IPS-20b (cell line): ENCODE results near the gene CCDC170.
"Not testable (repeated sequence)": the region's sequence is repeated elsewhere in the genome, so short reads cannot be mapped to it uniquely, and the experiment has no call there.

Experiments
- H3K27ac ChIP-seq: one replicate; pipeline ENCODE4 v1.5.1; 2013; ENCODE audit warnings: low read length
- H3K27me3 ChIP-seq: 2 replicates; pipeline ENCODE4 v1.6.1; 2013; ENCODE audit warnings: mild to moderate bottlenecking, low read length, inconsistent platforms; ENCODE audit not compliant: insufficient read depth
- H3K36me3 ChIP-seq: 2 replicates; pipeline ENCODE4 v1.6.1; 2013; ENCODE audit warnings: low read depth, mild to moderate bottlenecking, inconsistent platforms, low read length, moderate library complexity; ENCODE audit not compliant: insufficient read depth
- H3K4me1 ChIP-seq: 2 replicates; pipeline ENCODE4 v1.6.1; 2013; ENCODE audit warnings: mild to moderate bottlenecking, control low read depth, inconsistent platforms, low read length, moderate library complexity; ENCODE audit not compliant: insufficient read depth
- H3K4me3 ChIP-seq: 2 replicates; pipeline ENCODE4 v1.5.1; 2013; ENCODE audit warnings: mild to moderate bottlenecking, low read length, inconsistent platforms
- H3K9ac ChIP-seq: 2 replicates; pipeline ENCODE4 v1.6.1; 2013; ENCODE audit warnings: low read depth, mild to moderate bottlenecking, inconsistent platforms, low read length, moderate library complexity
- H3K9me3 ChIP-seq: 2 replicates; pipeline ENCODE4 v1.6.1; 2013; ENCODE audit warnings: mild to moderate bottlenecking, low read depth, low read length, inconsistent platforms; ENCODE audit not compliant: insufficient read depth

The CCDC170 gene, protein sequence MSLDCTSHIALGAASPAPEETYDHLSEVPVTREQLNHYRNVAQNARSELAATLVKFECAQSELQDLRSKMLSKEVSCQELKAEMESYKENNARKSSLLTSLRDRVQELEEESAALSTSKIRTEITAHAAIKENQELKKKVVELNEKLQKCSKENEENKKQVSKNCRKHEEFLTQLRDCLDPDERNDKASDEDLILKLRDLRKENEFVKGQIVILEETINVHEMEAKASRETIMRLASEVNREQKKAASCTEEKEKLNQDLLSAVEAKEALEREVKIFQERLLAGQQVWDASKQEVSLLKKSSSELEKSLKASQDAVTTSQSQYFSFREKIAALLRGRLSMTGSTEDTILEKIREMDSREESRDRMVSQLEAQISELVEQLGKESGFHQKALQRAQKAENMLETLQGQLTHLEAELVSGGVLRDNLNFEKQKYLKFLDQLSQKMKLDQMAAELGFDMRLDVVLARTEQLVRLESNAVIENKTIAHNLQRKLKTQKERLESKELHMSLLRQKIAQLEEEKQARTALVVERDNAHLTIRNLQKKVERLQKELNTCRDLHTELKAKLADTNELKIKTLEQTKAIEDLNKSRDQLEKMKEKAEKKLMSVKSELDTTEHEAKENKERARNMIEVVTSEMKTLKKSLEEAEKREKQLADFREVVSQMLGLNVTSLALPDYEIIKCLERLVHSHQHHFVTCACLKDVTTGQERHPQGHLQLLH

DNA sequence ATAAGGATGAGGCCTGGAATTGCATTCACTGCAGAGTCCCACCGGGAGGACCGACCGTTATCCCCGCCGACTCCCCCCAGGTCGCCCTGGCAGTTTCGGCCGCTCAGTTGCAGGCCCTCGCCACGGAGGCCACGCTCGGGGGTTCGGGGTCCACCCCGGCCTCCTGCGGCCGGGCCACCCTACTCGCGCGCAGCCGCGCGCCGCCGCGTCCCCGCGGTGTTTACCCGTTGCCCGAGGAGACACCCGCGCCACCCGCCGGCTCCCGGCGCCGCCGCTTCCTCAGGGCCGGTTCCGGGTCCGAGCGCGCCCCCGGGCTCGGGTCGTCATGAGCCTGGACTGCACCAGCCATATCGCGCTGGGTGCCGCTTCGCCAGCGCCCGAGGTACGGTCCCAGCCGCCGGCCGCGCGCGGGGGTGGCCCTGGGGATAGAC lies at the start of gene CCDC170:
Gene CCDC170 (plus strand): TSS at position 214 of the 431 bp plus-strand sequence. CDS start 112 bp downstream, at position 326.
- peak within 1 kb of the TSS; percentile 50; the same call in 1 of the 2 replicates for H3K9ac ChIP-seq
- no peak within 1 kb of the TSS for H3K27ac ChIP-seq
- no peaks in the 10 kb centered on the region for H3K9me3 ChIP-seq
- H3K36me3 ChIP-seq = no peaks in the 10 kb centered on the region
- peaks cover 48% of the 10 kb centered on the region for H3K27me3 ChIP-seq
- peak within 1 kb of the TSS; percentile 83 for H3K4me3 ChIP-seq
- peaks cover 6% of the 10 kb centered on the region; the same call in 1 of the 2 replicates for H3K4me1 ChIP-seq

DNA sequence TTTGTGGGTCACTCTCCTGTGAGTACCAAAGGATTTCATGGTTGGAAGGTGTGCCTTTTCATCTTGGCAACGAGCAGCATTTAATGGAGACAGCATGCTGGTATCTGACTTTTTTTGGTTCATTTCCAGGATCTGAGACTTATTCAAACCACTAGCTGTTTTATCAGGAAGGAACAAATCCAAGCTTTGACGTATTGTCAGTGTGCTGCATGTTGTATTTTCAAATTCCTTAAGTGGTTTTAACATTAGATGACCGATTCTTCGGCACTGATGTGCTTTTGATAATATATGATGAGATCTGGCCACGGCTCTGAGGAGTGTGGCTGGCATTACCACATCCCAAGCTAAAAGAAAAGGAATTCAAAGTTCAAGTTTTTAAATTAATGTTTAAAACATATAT lies 48.3 kb upstream of the CCDC170 start:
- no peak overlapping the region for H3K27ac ChIP-seq

DNA sequence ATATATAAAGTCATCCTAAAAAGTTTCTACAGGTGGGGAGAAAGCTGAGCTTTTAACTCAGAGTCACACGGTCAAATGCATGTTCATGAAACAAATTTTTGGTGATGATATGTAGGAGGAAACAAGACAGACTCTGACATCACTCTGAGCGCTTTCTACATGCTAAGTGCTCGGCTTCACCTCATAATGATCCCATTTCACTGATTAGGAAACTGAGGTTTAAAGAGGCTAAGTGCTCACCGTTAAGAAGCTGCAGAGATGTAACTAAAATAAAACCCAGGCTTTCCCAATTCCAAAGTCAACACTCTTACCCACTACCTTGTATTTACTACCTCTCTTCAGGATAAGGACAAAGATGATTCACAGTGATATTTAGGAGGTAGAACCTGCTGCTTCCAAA lies 46.6 kb upstream of the CCDC170 start:
- Histone ChIP-seq H3K4me1 (no peaks in the 10 kb centered on the region), H3K36me3 (peaks cover 40% of the 10 kb centered on the region), H3K27me3 (no peaks in the 10 kb centered on the region), H3K9ac (no peak overlapping the region), H3K27ac (no peak overlapping the region), H3K4me3 (no peak overlapping the region), H3K9me3 (no peaks in the 10 kb centered on the region)

More for the DNA sequence above, 48.3 kb upstream of the CCDC170 start:
- no peak overlapping the region for H3K4me3 ChIP-seq
- peaks cover 54% of the 10 kb centered on the region for H3K36me3 ChIP-seq
- H3K27me3 ChIP-seq = no peaks in the 10 kb centered on the region
- no peaks in the 10 kb centered on the region for H3K9me3 ChIP-seq
- no peak overlapping the region for H3K9ac ChIP-seq
- no peaks in the 10 kb centered on the region for H3K4me1 ChIP-seq

DNA sequence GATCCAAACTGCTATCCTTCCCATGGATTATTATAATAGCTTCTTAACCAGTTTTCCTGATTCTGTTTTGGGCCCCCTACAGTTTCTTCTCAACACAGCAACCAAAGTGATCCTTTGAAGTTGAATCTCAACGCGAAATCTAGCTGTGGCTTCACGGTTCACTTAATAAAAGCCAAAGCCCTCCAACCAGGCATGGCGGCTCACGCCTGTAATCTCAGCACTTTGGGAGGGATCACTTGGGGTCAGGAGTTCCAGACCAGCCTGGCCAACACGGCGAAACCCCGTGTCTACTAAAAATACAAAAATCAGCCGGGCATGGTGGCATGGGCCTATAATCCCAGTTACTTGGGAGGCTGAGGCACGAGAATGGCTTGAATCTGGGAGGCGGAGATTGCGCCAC lies 45.2 kb upstream of the CCDC170 start:
- no peak overlapping the region for H3K4me3 ChIP-seq

DNA sequence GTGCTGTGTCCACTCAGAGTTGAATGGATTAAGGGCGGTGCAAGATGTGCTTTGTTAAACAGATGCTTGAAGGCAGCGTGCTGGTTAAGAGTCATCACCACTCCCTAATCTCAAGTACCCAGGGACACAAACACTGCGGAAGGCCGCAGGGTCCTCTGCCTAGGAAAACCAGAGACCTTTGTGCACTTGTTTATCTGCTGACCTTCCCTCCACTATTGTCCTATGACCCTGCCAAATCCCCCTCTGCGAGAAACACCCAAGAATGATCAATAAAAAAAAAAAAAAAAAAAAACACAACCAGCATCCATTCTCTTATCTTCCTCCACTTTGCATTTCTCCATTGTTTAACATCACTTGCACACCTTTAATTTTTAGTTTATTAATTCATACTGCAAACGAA lies 42.9 kb upstream of the CCDC170 start:
- Histone ChIP-seq H3K9ac (peak overlapping the region; percentile 98; the same call in 1 of the 2 replicates), H3K4me1 (peaks cover 18% of the 10 kb centered on the region; the same call in 1 of the 2 replicates)

More for the DNA sequence above, 45.2 kb upstream of the CCDC170 start:
- no peak overlapping the region for H3K9ac ChIP-seq
- H3K27me3 ChIP-seq = no peaks in the 10 kb centered on the region
- peaks cover 26% of the 10 kb centered on the region for H3K36me3 ChIP-seq
- no peak overlapping the region for H3K27ac ChIP-seq
- peaks cover 3% of the 10 kb centered on the region; the same call in 1 of the 2 replicates for H3K4me1 ChIP-seq
- H3K9me3 ChIP-seq = no peaks in the 10 kb centered on the region

DNA sequence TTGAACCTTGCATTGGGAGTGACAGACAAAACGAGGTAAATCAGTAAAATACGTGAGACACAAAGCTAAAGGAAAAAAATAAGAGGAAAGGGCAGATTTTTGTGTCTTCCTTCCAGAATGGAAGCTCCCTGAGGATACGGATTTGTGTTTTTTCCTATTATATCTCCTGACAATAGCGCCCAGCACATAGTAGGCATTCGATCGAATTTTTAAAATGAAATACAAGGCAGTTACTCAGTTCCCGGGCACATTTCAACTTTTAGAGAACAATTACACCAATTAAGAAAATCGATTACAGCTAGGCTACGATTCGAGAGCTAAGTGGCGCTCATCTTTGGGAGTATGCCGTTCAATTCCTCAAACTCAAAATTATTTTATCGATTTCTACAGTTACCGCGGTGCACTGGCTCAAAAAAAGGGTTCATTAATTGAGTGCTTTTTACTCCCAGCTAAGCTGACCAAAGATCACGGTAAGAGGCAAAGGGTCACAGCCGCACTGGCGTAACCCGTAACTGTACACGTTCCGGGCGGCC lies 42.3 kb upstream of the CCDC170 start:
- no peaks in the 10 kb centered on the region for H3K27me3 ChIP-seq
- H3K4me1 ChIP-seq = peaks cover 18% of the 10 kb centered on the region
- H3K9ac ChIP-seq = peak overlapping the region; percentile 98
- peak overlapping the region; percentile 19 for H3K27ac ChIP-seq
- H3K36me3 ChIP-seq = peaks cover 6% of the 10 kb centered on the region
- H3K4me3 ChIP-seq = peak overlapping the region; percentile 98
- no peaks in the 10 kb centered on the region for H3K9me3 ChIP-seq

More for the DNA sequence above, 42.9 kb upstream of the CCDC170 start:
- not testable (repeated sequence) for H3K36me3 ChIP-seq, H3K9me3 ChIP-seq, H3K27me3 ChIP-seq
- peak overlapping the region; percentile 19 for H3K27ac ChIP-seq
- H3K4me3 ChIP-seq = peak overlapping the region; percentile 98

DNA sequence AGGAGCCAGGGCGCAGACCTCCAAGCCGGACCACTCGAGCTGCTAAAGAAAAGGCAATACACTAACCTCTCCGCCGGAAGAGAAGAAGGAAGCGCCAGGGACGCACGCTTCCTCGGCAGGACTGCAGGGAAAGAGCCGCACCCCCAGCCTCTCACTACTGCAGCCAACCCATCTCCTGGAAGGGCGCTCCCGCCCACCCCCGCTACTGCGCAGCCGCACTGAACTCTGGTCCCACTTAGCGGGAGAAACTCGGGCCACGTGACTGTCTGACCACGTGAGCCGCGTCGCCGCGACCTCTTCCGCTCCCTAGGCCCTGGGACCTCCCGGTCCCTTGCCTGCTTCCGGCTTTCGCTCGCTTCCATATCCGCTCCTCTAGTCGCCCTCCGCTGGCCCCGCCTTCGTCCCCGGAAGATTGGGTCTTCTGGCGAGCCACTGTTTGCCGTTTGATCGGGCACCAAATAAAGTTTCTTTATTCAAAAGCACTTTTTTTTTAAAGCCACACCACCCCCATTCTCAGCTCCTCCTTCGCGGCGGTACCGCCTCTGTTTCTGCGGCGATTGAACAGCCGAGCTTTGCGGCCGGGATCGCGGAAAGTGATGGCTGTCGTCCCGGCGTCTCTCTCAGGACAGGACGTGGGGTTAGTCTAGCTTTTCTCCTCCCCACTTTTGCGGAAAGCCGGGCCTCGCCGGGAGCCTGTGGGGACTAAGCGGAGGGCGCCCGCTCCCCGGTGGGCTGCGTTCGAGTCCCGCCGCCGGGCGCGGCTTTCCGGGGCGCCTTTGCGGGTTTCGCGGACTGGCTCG lies 41.7 kb upstream of the CCDC170 start, which contains the start of gene RMND1:
Gene RMND1 (minus strand): TSS at position 177 of the 800 bp plus-strand sequence. CDS start 6,315 bp downstream, outside the sequence.
- Histone ChIP-seq H3K4me1 (peaks cover 18% of the 10 kb centered on the region), H3K4me3 (peak within 1 kb of the TSS; percentile 98), H3K9ac (peak within 1 kb of the TSS; percentile 98), H3K9me3 (no peaks in the 10 kb centered on the region), H3K27me3 (no peaks in the 10 kb centered on the region), H3K36me3 (peaks cover 13% of the 10 kb centered on the region), H3K27ac (peak within 1 kb of the TSS; percentile 39)

DNA sequence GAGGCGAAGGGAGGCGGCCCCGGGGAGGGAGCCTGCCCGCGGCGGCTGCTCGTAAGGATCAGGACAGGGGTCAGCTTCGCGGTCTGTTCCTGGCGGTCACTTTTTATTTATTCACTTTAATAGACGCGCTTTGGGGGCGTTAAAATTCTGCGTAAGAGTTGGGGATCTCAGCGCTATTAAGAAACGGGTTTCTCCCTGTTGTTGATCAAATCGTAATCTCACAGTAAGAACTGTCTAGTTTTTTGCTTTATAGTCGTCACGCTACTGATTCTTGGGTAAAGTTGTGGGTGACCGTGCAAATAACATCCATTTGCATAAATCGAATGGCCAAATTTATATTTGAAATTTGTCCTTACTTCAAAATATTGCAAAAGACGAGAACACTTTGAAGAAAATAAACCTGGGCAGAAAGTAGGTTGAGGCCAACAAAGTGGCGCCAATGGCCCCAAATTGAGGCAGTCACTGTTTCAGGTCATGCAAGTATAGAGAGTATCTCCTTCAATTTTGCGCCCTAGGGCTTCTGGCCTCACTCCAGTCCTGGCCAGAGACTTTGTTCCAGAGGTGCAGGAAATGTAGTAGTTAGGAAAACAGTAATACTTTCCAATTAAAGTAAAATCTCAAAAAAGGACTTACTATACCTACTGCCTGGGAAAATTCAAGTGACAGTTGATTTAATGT lies 40.9 kb upstream of the CCDC170 start:
- H3K4me1 ChIP-seq = peaks cover 18% of the 10 kb centered on the region
- no peaks in the 10 kb centered on the region for H3K27me3 ChIP-seq
- peak overlapping the region; percentile 98 for H3K4me3 ChIP-seq
- peak overlapping the region; percentile 39 for H3K27ac ChIP-seq
- H3K9me3 ChIP-seq = no peaks in the 10 kb centered on the region
- peaks cover 20% of the 10 kb centered on the region for H3K36me3 ChIP-seq
- H3K9ac ChIP-seq = peak overlapping the region; percentile 97

DNA sequence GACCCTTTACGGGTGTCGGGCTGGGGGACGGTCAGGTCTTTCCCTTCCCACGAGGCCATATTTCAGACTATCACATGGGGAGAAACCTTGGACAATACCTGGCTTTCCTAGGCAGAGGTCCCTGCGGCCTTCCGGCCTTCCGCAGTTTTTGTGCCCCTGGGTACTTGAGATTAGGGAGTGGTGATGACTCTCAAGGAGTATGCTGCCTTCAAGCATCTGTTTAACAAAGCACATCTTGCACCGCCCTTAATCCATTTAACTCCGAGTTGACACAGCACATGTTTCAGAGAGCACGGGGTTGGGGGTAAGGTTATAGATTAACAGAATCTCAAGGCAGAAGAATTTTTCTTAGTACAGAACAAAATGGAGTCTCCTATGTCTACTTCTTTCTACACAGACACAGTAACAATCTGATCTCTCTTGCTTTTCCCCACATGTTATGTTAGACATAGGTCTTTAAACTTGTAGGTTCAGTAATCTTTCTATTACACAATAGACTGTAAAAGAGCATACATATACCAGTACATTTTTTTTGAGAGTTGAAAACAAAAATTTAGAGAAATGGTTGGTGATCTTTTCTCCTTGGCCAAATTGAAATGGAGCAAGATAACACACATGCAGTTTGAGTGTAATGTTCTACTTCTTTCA lies 37.9 kb upstream of the CCDC170 start:
- not testable (repeated sequence) for H3K27ac ChIP-seq, H3K27me3 ChIP-seq, H3K9ac ChIP-seq, H3K9me3 ChIP-seq
- Histone ChIP-seq H3K4me1 (peaks cover 18% of the 10 kb centered on the region), H3K4me3 (peak overlapping the region; percentile 8; the same call in 1 of the 2 replicates), H3K36me3 (peaks cover 50% of the 10 kb centered on the region)

DNA sequence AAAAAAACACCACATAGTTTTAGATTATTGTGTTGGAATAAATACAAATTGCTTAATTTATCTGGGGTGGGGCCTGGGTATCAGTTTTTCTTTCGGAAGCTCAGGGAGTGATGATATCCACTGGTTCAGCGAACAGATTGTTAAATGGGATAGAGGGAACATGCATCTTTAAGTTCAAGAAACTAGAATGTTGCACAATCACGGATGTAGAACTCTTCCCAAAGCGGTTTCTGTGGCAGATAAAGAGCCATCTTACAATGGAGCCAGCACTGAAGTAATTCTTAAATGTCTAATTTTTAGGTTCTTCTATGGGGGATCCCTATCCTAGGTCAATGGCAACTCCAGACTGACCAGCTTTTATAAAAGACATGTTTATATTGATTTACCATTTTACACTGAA lies 32.1 kb upstream of the CCDC170 start:
- Histone ChIP-seq H3K36me3 (peaks cover 96% of the 10 kb centered on the region), H3K27me3 (no peaks in the 10 kb centered on the region), H3K4me3 (no peak overlapping the region), H3K9me3 (no peaks in the 10 kb centered on the region), H3K27ac (no peak overlapping the region), H3K9ac (no peak overlapping the region), H3K4me1 (no peaks in the 10 kb centered on the region)
